GM18526 (cell line): Measurements from ENCODE around the gene HPCAL1.

ENCODE experiments used
- POLR2A ChIP-seq: IDR thresholded peaks from 3 replicates; pipeline ENCODE4 v1.6.1; 2011; ENCODE audit not compliant: insufficient read length; ENCODE audit errors: extremely low read depth

Gene HPCAL1

GRCh38 chr2:10407841-10408648, 105.3 kb downstream of the HPCAL1 start:
- TF ChIP-seq POLR2A, result peak; percentile 20

DNA sequence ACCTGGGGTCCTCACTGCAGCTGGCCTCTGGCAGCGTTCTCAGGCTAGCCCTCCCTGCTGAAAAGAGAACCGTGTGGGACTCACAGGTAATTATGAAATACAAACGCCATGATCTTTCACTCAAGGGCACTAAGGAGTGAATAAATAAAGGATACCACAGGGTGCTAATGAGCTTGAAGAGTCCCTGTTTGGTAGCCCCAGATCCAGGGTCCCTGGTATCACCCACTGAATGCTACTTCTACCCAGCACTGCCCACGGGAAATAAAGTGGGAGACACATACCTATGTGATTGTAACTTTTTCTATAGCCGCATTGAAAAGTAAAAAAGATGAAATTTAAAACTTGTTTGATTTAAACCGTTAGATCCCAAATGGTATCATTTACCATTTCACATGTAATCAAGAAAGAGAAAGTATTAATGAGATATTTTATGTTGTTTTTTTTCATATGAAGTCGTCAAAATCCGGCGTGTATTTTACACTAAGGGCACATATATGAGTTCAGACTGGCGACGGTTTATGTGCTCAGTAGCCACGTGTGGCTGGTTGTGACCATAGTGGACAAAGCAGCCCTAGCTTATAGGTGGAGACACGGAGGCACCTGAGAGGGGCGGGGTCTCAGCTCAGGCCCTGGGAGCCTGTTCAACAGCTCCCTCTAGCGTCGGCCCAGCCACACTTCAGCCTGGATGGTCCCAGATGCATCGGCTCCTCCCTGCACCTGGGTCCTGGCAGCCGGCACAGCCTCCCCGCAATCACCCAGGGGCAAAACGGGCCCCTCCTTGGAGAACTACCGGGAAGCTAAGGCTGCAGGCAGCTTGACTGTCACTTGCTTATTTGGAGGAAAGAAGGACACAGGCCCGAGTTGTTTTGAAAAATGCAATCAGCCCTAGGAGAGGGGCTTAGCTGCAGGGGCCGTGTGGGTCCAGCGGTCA, 106.2 kb downstream of the HPCAL1 start:
- no peak for TF ChIP-seq POLR2A

DNA sequence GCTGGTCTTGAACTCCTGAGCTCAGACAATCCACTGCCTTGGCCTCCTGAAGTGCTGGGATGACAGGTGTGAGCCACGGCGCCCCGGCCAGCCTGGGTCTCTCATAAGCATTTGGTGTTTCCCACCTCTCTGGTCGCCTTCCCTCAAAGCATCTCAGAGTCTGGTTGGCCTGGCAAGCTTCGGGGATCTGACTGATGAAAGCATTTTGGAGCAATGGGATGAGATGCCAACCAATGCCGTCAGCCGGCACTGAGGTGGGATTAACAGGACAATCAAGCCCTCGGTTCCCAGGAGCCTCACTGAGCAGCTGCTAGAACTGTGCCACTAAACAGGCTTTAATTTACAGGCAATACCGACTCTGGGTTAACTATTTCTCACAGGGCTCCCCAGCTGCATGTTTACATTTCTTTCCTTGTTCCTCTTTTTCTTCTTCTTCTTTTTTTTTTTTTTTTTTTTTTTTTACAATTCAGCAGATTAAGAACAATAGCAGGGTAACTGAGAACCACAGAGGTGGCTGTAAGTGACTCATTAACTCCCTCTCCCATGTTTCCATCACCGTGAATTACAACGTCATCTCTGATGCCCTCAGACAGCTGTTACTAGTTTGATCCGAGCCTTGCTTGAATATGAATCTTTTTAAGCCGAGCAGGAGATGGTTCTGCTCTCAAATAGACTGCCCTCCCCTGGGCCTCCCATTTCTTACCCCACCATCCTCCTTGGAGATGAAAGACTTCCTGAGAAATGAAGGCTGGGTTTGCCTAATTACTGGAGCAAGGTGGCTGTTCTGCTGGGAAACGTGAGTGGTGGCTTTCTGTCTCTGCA, 107.5 kb downstream of the HPCAL1 start:
- TF ChIP-seq POLR2A, result peak; percentile 32

- no peak for TF ChIP-seq POLR2A
These were observed 108.2 kb downstream of the HPCAL1 start for GRCh38 chr2:10410823-10411437.

- no peak for TF ChIP-seq POLR2A
These were observed 108.9 kb downstream of the HPCAL1 start for GRCh38 chr2:10411557-10411956.

DNA sequence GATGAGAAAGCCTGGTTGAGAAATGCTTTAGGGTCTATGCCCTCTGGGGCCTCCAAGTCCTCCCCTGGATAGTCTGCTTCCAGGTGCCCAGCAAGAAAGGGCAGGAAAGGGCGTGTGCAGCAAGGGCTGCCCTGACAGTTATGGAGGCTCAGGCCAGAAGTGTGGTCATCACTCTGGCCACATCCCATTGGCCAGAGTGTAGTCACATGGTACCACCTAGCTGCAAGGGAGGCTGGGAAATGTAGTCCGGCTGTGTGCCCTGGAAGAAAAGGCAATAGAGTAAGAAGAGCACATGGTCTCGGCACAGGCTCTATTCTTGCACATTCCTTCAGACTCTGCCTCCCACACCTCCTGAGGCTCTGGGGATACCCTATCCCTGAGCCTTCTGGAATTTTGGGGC, 109.7 kb downstream of the HPCAL1 start:
- TF ChIP-seq POLR2A, result no peak

- no peak for TF ChIP-seq POLR2A
These were observed 110.8 kb downstream of the HPCAL1 start for GRCh38 chr2:10413503-10413902.

GRCh38 chr2:10413991-10414451, 111.3 kb downstream of the HPCAL1 start:
- TF ChIP-seq POLR2A, result no peak

- TF ChIP-seq POLR2A, result no peak
These were observed 111.9 kb downstream of the HPCAL1 start for GRCh38 chr2:10414591-10414990.

DNA sequence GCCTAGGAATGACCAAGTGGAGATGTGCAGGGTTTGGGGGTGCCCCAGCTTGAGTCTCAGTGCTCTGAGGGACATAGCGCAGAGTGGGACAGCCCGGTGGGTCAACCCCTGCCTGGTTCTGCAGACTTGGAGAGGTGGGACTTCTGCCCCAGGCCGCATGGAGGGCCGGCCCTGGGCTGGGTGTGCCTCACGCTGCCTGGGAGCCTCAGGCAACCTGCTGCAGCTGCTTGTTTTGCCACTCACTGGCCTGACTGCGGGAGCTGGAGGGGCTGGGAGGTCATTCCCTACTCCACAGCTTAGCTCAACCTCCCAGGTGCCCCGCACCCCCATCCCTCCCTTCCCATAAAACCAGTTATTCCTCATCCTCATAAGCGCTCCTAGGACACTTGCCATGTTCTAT, 112.3 kb downstream of the HPCAL1 start:
- no peak for TF ChIP-seq POLR2A

GRCh38 chr2:10415640-10416039, 112.9 kb downstream of the HPCAL1 start:
- TF ChIP-seq POLR2A, result no peak

DNA sequence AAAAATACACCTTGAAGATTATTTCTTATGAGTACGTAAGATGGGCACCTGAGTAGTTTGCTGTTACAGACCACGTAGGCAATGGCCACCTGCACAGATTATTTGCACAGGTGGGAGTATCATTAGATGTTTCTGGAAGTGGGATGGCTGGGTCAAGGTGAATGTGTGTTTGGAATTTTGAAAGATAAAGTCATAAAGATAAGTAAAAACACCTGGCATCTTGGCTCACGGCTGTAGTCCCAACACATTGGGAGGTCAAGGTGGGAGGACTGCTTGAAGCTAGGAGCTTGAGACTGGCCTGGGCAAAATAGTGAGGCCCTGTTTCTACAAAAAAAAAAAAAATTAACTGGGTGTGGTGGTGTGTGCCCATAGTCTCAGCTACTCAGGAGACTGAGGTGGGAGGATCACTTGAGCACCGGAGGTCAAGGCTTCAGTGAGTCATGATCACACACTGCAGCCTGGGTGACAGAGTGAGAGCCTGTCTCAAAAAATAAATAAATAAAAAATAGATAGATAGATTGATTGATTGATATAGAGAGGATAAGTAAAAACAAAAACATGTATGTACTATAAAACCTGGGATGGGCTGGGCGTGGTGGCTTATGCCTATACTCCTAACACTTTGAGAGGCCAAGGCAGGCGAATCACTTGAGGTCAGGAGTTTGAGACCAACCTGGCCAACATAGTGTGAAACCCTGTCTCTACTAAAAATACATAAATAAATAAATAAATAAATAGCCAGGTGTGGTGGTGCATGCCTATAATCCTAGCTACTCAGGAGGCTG, 115.0 kb downstream of the HPCAL1 start:
- no peak for TF ChIP-seq POLR2A

GRCh38 chr2:10419553-10420257, 117.0 kb downstream of the HPCAL1 start:
- TF ChIP-seq POLR2A, result no peak
